ENCODE results near the gene HPGDS.

Gene HPGDS

GRCh38 chr4:94277534-94277933 is 65.1 kb downstream of the HPGDS start:
- Histone ChIP-seq H3K4me3 (ENCODE audit: low read depth in 1 of 2, low read length in 1 of 2) (no peak overlapping the region), H3K9me3 (no peaks in the 10 kb centered on the region), H3K27ac (no peak overlapping the region), H3K27me3 (no peaks in the 10 kb centered on the region), H3K36me3 (peaks cover 21% of the 10 kb centered on the region), H3K4me1 (ENCODE audit: control insufficient read depth in 1 of 2, insufficient read depth in 1 of 2, low read depth in 1 of 2, low read length in 1 of 2) (no peaks in the 10 kb centered on the region)
- no peak for TF ChIP-seq CTCF (IDR thresholded peaks at IDR 0.05)

- Histone ChIP-seq H3K9me3 (no peaks in the 10 kb centered on the region), H3K36me3 (peaks cover 15% of the 10 kb centered on the region), H3K27me3 (no peaks in the 10 kb centered on the region)
These were observed 66.4 kb downstream of the HPGDS start for GRCh38 chr4:94276204-94276603.

GRCh38 chr4:94274912-94275311 is 67.7 kb downstream of the HPGDS start:
- TF ChIP-seq CTCF (IDR thresholded peaks at IDR 0.05) = no peak
- Histone ChIP-seq H3K27ac (no peak overlapping the region), H3K4me3 (ENCODE audit: low read depth in 1 of 2, low read length in 1 of 2) (no peak overlapping the region)

More at GRCh38 chr4:94276204-94276603, 66.4 kb downstream of the HPGDS start:
- Histone ChIP-seq H3K4me3 (ENCODE audit: low read depth in 1 of 2, low read length in 1 of 2) (no peak overlapping the region), H3K4me1 (ENCODE audit: control insufficient read depth in 1 of 2, insufficient read depth in 1 of 2, low read depth in 1 of 2, low read length in 1 of 2) (no peaks in the 10 kb centered on the region), H3K27ac (no peak overlapping the region)
- no peak for TF ChIP-seq CTCF (IDR thresholded peaks at IDR 0.05)

GRCh38 chr4:94271248-94271647 is 71.4 kb downstream of the HPGDS start:
- peaks cover 4% of the 10 kb centered on the region for H3K36me3 ChIP-seq
- H3K4me1 ChIP-seq (ENCODE audit: control insufficient read depth in 1 of 2, insufficient read depth in 1 of 2, low read depth in 1 of 2, low read length in 1 of 2) = no peaks in the 10 kb centered on the region
- H3K27me3 ChIP-seq = no peaks in the 10 kb centered on the region
- no peak for TF ChIP-seq CTCF (IDR thresholded peaks at IDR 0.05)
- no peaks in the 10 kb centered on the region for H3K9me3 ChIP-seq
- H3K27ac ChIP-seq = no peak overlapping the region
- H3K4me3 ChIP-seq (ENCODE audit: low read depth in 1 of 2, low read length in 1 of 2) = no peak overlapping the region

More at GRCh38 chr4:94274912-94275311, 67.7 kb downstream of the HPGDS start:
- H3K4me1 ChIP-seq (ENCODE audit: control insufficient read depth in 1 of 2, insufficient read depth in 1 of 2, low read depth in 1 of 2, low read length in 1 of 2) = no peaks in the 10 kb centered on the region
- no peaks in the 10 kb centered on the region for H3K9me3 ChIP-seq
- no peaks in the 10 kb centered on the region for H3K27me3 ChIP-seq
- peaks cover 10% of the 10 kb centered on the region for H3K36me3 ChIP-seq

- Histone ChIP-seq H3K27ac (no peak overlapping the region), H3K27me3 (no peaks in the 10 kb centered on the region), H3K9me3 (no peaks in the 10 kb centered on the region), H3K4me1 (ENCODE audit: control insufficient read depth in 1 of 2, insufficient read depth in 1 of 2, low read depth in 1 of 2, low read length in 1 of 2) (no peaks in the 10 kb centered on the region), H3K36me3 (no peaks in the 10 kb centered on the region), H3K4me3 (ENCODE audit: low read depth in 1 of 2, low read length in 1 of 2) (no peak overlapping the region)
- TF ChIP-seq CTCF (IDR thresholded peaks at IDR 0.05) = no peak
These were observed 75.6 kb downstream of the HPGDS start for GRCh38 chr4:94267037-94267436.
